ENCODE measurements around the gene CASP8. TPM values are rescaled to one million over a fixed set of nuclear protein-coding genes. Genes with fewer than 3 reads are reported as not detected.
"Not testable (repeated sequence)": the region's sequence is repeated elsewhere in the genome, so short reads cannot be mapped to it uniquely, and the experiment has no call there.

CASP8 gene
- total RNA-seq, 1 experiment from 2014 or later: 33.4 TPM

GRCh38 chr2:201298462-201299052, 38.2 kb downstream of the CASP8 start:
- no peaks in the 10 kb centered on the region for H3K4me1 Mint-ChIP-seq (ENCODE audit: low read depth, unreplicated experiment)
- TF ChIP-seq, protein P1, sequence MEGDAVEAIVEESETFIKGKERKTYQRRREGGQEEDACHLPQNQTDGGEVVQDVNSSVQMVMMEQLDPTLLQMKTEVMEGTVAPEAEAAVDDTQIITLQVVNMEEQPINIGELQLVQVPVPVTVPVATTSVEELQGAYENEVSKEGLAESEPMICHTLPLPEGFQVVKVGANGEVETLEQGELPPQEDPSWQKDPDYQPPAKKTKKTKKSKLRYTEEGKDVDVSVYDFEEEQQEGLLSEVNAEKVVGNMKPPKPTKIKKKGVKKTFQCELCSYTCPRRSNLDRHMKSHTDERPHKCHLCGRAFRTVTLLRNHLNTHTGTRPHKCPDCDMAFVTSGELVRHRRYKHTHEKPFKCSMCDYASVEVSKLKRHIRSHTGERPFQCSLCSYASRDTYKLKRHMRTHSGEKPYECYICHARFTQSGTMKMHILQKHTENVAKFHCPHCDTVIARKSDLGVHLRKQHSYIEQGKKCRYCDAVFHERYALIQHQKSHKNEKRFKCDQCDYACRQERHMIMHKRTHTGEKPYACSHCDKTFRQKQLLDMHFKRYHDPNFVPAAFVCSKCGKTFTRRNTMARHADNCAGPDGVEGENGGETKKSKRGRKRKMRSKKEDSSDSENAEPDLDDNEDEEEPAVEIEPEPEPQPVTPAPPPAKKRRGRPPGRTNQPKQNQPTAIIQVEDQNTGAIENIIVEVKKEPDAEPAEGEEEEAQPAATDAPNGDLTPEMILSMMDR (IDR thresholded peaks at IDR 0.05; ENCODE audit: insufficient read depth in 1 of 2, low read depth in 1 of 2, low read length in 1 of 2, severe bottlenecking in 1 of 2, unreplicated experiment in 1 of 2): no peak
- H3K4me3 Mint-ChIP-seq (ENCODE audit: unreplicated experiment): no peak overlapping the region
- H3K9me3 Mint-ChIP-seq (ENCODE audit: unreplicated experiment): peaks cover 2% of the 10 kb centered on the region
- H3K9me3 ChIP-seq: no peaks in the 10 kb centered on the region
- no peaks in the 10 kb centered on the region for H3K27me3 Mint-ChIP-seq (ENCODE audit: insufficient read depth, unreplicated experiment)
- CTCF ChIA-PET: no interaction called here
- no peaks in the 10 kb centered on the region for H3K36me3 ChIP-seq (ENCODE audit: control insufficient read depth, insufficient read depth, low read length)
- no TSS peak for BruUV-seq (replicated peaks)
- no peak for DNase-seq
- intact Hi-C loops (cut with micrococcal nuclease; ENCODE audit: unreplicated experiment): no loop called here
- no peaks in the 10 kb centered on the region for H3K4me1 ChIP-seq
- POLR2A ChIA-PET: no interaction called here
- H3K27me3 ChIP-seq (replicated peaks; ENCODE audit: control insufficient read depth, insufficient read depth, low read length): no peaks in the 10 kb centered on the region
- no peak overlapping the region for H3K27ac Mint-ChIP-seq (ENCODE audit: unreplicated experiment)
- no peak overlapping the region for H3K4me3 ChIP-seq (ENCODE audit: low read depth, low read length)
- H3K36me3 Mint-ChIP-seq (ENCODE audit: insufficient read depth, unreplicated experiment): no peaks in the 10 kb centered on the region

- H3K9me3 Mint-ChIP-seq (ENCODE audit: unreplicated experiment); H3K27me3 Mint-ChIP-seq (ENCODE audit: insufficient read depth, unreplicated experiment); H3K27ac Mint-ChIP-seq (ENCODE audit: unreplicated experiment); H3K4me1 ChIP-seq; H3K36me3 Mint-ChIP-seq (ENCODE audit: insufficient read depth, unreplicated experiment); BruUV-seq (replicated peaks); H3K4me1 Mint-ChIP-seq (ENCODE audit: low read depth, unreplicated experiment); DNase-seq; CTCF ChIA-PET; H3K9me3 ChIP-seq; POLR2A ChIA-PET; intact Hi-C loops (cut with micrococcal nuclease; ENCODE audit: unreplicated experiment); H3K36me3 ChIP-seq (ENCODE audit: control insufficient read depth, insufficient read depth, low read length); H3K27me3 ChIP-seq (replicated peaks; ENCODE audit: control insufficient read depth, insufficient read depth, low read length); H3K4me3 ChIP-seq (ENCODE audit: low read depth, low read length); H3K4me3 Mint-ChIP-seq (ENCODE audit: unreplicated experiment): not testable (repeated sequence)
These were observed 39.6 kb downstream of the CASP8 start for GRCh38 chr2:201299929-201300328.

GRCh38 chr2:201307876-201308275, 47.5 kb downstream of the CASP8 start:
- TF ChIP-seq, protein P1 (IDR thresholded peaks at IDR 0.05; ENCODE audit: insufficient read depth in 1 of 2, low read depth in 1 of 2, low read length in 1 of 2, severe bottlenecking in 1 of 2, unreplicated experiment in 1 of 2): no peak
- no peaks in the 10 kb centered on the region for H3K27me3 Mint-ChIP-seq (ENCODE audit: insufficient read depth, unreplicated experiment)
- ChIA-PET POLR2A (no interaction called here), CTCF (no interaction called here)
- no peak for DNase-seq
- Histone ChIP-seq H3K9me3 (no peaks in the 10 kb centered on the region), H3K4me3 (ENCODE audit: low read depth, low read length) (no peak overlapping the region), H3K36me3 (ENCODE audit: control insufficient read depth, insufficient read depth, low read length) (no peaks in the 10 kb centered on the region), H3K4me1 (no peaks in the 10 kb centered on the region), H3K27me3 (replicated peaks; ENCODE audit: control insufficient read depth, insufficient read depth, low read length) (no peaks in the 10 kb centered on the region)
- no TSS peak for BruUV-seq (replicated peaks)
- no peak overlapping the region for H3K27ac Mint-ChIP-seq (ENCODE audit: unreplicated experiment)
- H3K36me3 Mint-ChIP-seq (ENCODE audit: insufficient read depth, unreplicated experiment): no peaks in the 10 kb centered on the region
- intact Hi-C loops (cut with micrococcal nuclease; ENCODE audit: unreplicated experiment): no loop called here
- H3K9me3 Mint-ChIP-seq (ENCODE audit: unreplicated experiment): no peaks in the 10 kb centered on the region
- no peaks in the 10 kb centered on the region for H3K4me1 Mint-ChIP-seq (ENCODE audit: low read depth, unreplicated experiment)
- no peak overlapping the region for H3K4me3 Mint-ChIP-seq (ENCODE audit: unreplicated experiment)

DNA sequence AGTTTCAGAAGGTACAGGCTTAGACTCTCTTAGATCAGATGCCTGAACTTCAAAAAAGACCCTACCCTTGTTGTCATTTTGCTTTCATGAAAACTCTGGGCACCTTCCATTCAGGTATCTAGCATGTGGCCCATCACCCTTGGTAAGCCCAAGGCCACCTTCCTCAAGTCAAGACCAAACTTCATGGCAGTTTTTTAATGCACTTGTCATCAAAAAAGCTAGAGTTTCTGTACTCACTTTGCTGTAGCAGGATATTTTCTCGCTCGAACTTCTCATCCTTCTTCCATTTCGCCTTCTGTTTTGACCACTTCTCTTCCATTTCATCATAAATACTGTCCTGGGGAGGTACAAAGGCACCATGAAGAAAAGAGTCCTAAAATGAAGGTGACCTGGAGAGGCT, 48.6 kb downstream of the CASP8 start:
- no peak for DNase-seq
- no peaks in the 10 kb centered on the region for H3K9me3 ChIP-seq
- H3K4me3 ChIP-seq (ENCODE audit: low read depth, low read length): no peak overlapping the region
- ChIA-PET POLR2A (no interaction called here), CTCF (no interaction called here)
- H3K36me3 ChIP-seq (ENCODE audit: control insufficient read depth, insufficient read depth, low read length): no peaks in the 10 kb centered on the region
- intact Hi-C loops (cut with micrococcal nuclease; ENCODE audit: unreplicated experiment): no loop called here
- H3K27me3 ChIP-seq (replicated peaks; ENCODE audit: control insufficient read depth, insufficient read depth, low read length): no peaks in the 10 kb centered on the region
- H3K4me1 ChIP-seq: no peaks in the 10 kb centered on the region
- Mint-ChIP-seq H3K4me1 (ENCODE audit: low read depth, unreplicated experiment) (no peaks in the 10 kb centered on the region), H3K27ac (ENCODE audit: unreplicated experiment) (no peak overlapping the region), H3K9me3 (ENCODE audit: unreplicated experiment) (no peaks in the 10 kb centered on the region), H3K36me3 (ENCODE audit: insufficient read depth, unreplicated experiment) (no peaks in the 10 kb centered on the region), H3K27me3 (ENCODE audit: insufficient read depth, unreplicated experiment) (peaks cover under 1% of the 10 kb centered on the region), H3K4me3 (ENCODE audit: unreplicated experiment) (no peak overlapping the region)
- TF ChIP-seq, protein P1 (IDR thresholded peaks at IDR 0.05; ENCODE audit: insufficient read depth in 1 of 2, low read depth in 1 of 2, low read length in 1 of 2, severe bottlenecking in 1 of 2, unreplicated experiment in 1 of 2): no peak
- no TSS peak for BruUV-seq (replicated peaks)

Measured in Caco-2 (cell line).